Colon (tissue), 2 donors: ENCODE data around the gene SRGAP1.
"Not testable (repeated sequence)": the region's sequence is repeated elsewhere in the genome, so short reads cannot be mapped to it uniquely, and the experiment has no call there.

ENCODE experiments used
- FAIRE-seq: peaks from 2 replicates; lab custom pipeline; 2012; peaks lifted over from hg19 to GRCh38; lab: Jason Lieb, UNC
- donor health status: control.
- donor health status: control.

The SRGAP1 gene

DNA sequence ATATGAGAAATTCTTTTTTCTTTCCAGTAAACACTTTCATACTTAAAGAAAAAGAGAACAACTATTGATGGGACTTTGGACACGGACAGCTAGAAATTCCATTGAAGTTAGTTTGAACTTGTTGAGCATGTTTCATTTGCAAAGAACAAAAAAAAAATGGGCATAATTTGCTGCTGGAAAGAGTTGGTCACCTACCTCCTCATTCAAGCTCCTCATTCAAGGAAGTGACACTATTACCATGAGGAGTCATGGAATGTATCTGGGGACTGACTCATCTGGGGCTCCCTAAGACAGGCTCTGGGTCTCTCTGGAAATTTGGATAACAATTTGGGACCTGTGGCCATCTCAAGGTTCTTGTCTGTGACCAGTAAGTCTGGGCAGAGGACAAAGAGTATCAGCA is 327.2 kb downstream of the SRGAP1 start:
- FAIRE-seq = no peak

DNA sequence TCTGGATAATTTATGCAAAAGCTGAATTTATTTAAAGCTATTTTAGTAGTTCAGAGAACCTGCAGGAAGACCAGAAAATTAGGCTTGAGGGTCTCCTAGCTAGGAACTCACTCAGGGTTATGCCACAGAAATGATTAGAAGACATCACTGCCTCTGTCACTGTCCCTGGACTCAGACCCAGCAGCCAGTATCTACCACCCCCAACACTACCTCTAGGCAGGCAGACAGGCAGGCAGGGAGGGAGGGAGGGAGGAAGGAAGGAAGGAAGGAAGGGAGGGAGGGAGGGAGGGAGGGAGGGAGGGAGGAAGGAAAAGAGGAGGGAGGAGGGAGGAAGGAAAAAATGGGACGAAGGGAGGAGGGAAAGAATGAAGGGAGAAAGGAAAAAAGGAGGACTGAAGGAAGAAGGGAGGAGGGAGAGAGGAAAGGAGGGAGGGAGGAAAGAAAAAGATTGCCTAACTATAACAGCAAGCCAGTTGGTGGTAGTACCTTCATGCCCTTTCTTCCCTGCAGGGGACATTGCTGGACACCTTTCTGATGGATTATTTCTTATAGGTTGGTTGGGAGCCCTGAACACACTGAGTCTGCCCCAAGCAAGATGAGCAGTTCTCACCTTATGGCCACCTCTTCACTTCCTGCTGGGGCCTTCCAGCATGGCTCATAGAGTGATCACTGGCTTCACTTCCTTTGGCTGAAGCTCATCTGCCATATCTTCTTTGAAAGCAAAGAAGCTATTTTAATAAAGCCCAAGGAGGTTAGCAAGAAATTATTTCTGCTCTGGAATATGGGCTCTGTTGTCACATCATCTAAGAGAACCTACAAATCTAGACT is 327.9 kb downstream of the SRGAP1 start:
- no peak for FAIRE-seq

GRCh38 chr12:64173456-64173855 is 329.0 kb downstream of the SRGAP1 start:
- no peak for FAIRE-seq

DNA sequence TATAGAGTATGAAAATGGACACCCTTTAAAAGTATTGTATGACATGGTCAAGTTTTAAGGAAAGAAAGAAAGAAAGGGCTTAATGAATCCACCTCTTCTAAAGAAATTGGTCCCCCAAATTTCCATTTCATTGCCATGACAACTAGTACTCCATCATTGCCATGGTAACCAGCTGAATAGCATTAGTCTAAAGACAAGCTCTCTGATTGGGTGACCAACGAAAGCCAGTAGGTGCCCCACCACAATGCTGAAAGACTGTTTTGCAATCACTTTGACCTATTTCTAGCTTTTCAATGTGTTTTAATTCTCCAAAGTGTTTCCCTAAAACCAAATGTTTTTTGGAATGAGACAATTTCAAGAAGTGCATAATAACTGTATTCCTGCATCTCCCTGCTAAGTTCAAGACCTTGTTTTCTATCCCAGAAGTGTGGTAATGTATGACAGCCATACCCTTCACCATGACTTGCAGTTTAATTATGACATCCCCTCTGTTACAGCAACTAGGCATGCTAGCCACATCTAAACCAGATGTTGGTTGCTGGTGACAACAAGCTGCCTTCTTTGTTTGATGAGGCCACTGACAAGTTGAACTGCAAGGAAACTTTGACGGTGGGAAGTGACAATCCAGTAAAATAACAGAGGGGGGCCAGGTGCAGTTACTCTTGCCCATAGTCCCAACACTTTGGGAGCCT is 330.9 kb downstream of the SRGAP1 start:
- FAIRE-seq = no peak

DNA sequence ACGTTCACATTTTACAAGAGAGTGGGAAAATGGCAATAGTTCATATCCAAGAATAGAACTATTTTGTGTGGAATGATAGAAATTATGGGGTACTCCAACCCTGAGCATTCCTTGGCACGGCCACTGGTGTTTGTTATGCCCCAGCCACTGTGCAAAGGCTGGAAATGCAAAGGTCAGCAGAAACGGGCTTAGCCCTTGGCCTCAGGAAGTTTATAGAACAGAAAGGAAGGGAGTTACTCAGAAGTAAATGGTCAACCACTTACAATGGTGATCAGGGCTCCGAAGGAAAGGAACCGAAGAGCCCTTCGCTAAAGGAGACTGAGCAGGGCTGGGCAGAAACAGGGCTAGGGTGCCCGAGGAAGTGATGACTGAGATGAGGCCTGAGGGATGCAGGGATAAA is 332.5 kb downstream of the SRGAP1 start:
- no peak for FAIRE-seq

DNA sequence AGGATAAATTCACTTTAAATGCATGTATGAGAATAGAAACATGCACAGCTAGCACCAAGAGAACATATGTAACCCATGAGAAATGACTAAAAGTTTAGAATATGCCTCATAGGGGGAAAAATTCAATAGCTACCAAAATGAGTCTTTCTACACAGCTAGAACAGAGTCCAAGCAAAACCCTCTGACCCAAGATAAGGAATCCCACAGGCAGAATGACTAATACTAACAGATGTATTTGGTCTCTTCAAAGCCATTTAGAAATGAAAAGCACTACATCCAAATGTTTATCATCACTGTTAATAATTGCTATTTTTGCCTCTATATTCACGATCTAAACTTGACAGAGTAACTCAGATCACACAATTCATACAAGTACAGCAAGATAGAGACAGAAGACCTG is 333.6 kb downstream of the SRGAP1 start:
- FAIRE-seq = no peak

- FAIRE-seq = no peak
Observed at GRCh38 chr12:64180951-64181350, 336.5 kb downstream of the SRGAP1 start.

- FAIRE-seq = no peak
Observed at GRCh38 chr12:64181430-64182291, 337.2 kb downstream of the SRGAP1 start.

DNA sequence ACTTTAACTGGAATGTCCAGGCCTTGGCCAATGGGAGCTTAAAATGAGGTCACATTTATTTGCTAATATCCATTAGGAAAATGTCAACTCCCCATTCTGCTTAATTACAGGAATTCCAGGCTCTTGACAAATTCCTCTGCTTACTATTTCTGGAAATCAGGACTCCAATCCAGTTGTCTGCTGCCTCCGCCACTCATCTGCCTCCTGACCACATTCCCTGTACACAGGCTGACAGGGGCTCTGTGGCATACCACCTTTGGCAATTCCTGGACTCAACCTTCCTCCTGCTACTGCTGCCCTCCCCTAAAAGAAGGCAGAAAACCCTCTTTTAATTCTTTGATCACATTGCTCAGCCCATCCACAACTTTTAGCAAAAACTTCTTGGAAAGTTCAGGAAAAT is 339.7 kb downstream of the SRGAP1 start:
- FAIRE-seq = no peak

- no peak for FAIRE-seq
Observed at GRCh38 chr12:64186789-64187188, 342.3 kb downstream of the SRGAP1 start.

- no peak for FAIRE-seq
Observed at GRCh38 chr12:64187370-64187769, 342.9 kb downstream of the SRGAP1 start.

- no peak for FAIRE-seq
Observed at GRCh38 chr12:64187794-64188193, 343.3 kb downstream of the SRGAP1 start.

DNA sequence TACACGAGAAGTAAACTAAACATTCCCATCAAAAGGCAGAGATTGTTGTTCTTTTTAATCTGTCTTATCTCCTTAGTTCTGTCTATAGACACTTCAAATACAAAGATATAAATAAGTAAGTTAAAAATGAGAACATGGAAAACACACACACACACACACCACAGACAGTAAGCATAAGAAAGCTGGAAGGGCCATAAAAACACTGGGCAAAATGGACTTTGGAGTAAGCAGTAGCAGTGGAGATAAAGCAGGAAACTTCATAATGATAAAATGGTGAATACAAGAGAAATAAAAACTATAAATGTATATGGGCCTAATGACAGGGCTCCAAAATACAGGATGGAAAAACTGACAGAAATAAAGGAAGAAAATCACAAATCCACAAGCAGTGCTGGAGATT is 345.0 kb downstream of the SRGAP1 start:
- no peak for FAIRE-seq

- no peak for FAIRE-seq
Observed at GRCh38 chr12:64190140-64190539, 345.6 kb downstream of the SRGAP1 start.

DNA sequence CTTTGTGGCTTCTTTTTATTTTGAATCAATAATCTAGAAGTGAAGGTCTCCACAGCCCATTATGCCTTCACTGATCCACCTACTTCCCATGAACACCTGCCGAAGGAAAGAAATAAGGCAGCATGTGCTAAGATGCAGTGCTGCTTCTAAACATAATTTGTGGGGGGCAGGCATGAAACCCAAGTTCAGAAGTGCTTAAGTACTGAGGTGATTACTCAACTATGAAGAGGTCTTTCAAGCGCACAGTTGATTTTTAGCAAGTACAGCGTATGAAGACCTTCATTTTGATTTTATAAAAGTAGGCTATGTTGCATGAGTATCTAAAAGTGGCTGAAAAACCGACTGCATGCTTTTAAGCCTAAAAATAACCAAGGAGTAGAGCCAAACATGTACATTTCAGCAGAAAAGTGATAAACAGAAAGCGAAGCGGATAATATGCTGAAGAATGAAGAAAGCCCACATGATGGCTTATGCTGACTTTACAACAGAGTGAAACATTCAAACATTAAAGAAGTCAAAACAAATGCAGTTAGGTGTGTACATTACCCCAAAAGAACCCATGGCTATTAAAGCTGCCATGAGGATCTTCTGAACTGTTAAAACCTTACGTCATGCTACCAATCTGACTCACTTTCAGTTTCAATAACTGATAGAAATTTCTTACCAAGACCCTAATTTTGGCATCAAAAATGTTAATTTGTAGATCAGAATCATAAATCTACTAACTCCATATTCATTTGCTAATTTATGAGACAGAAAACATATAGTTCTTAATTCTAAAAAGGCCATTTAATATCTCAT is 348.3 kb downstream of the SRGAP1 start:
- no peak for FAIRE-seq

DNA sequence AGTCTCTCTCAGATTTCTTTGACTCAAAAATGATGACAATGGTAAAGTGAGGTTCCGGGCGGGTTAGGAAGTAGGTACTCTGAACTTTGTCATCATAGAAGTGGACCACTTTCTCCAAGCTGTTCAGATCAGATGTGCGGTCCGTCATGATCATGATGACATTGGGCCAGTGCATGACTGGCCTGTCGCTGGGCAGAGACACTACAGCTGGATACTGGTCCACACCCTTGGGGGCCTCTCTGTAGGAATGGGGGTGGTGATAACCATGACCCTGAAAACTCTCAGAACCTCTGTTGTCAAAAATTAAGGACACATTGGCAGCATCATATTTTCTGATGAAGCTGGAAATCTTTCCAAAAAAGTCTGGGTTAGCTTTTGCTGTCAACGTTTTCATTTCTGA is 349.4 kb downstream of the SRGAP1 start:
- no peak for FAIRE-seq

- no peak for FAIRE-seq
Observed at GRCh38 chr12:64194333-64195149, 350.0 kb downstream of the SRGAP1 start.

GRCh38 chr12:64195841-64196240 is 351.3 kb downstream of the SRGAP1 start:
- FAIRE-seq = not testable (repeated sequence)

DNA sequence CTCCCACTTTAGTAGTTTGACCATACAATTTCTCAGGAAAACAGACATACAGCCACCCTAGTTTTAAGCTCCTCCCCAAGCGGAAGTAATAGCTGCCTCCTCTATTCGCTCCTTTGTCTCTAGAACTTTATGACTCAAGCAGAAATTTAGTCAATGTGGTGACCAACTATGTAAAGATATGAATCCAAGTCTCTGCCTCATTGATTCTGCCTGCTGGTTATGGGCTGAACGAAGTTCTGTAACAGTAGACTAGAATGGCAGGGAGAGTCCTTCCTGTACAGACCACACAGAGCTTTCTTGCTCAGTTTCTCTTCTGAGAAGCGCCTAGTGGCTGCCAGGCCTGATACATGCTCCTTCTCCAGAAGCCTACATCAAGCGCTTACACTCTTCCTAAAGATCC is 358.5 kb downstream of the SRGAP1 start:
- no peak for FAIRE-seq

- no peak for FAIRE-seq
Observed at GRCh38 chr12:64203775-64204174, 359.3 kb downstream of the SRGAP1 start.

DNA sequence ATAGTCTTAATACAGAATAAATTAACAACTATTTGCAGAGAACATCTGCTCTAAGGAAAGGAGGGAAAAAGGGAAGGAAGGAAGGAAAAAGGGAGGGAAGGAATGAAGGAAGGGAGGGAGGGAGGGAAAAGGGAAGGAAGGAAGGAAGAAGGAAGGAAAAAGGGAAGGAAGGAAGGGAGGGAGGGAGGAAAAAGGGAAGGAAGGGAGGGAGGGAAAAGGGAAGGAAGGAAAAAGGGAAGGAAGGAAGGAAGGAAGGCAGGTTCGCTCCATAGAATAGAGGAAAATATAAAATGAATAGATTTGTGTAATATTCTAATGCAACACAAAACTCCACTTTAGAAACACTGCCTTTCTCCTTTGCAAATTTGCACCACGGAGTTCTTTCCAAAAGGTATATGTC is 361.0 kb downstream of the SRGAP1 start:
- no peak for FAIRE-seq
